Suprapubic skin (tissue), 4 donors: ENCODE results near the gene TRAPPC3.

Experiments
- EP300 ChIP-seq: sonication (generic); formaldehyde crosslinking; IDR thresholded peaks from one replicate; pipeline ENCODE4 v1.6.1; 2017; ENCODE audit warnings: antibody characterized with exemption
- POLR2A ChIP-seq, 2 donors: fragments of 450-650 bp; IDR thresholded peaks; one replicate each; pipeline ENCODE4 v1.6.1; 2017; ENCODE audit warnings: antibody characterized with exemption in 2 of 2, mild to moderate bottlenecking in 2 of 2, moderate library complexity in 2 of 2
- POLR2AphosphoS5 ChIP-seq, 3 donors: sonication (generic); formaldehyde crosslinking; IDR thresholded peaks; one replicate each; pipeline ENCODE4 v1.6.1; 2017; ENCODE audit warnings: antibody characterized with exemption in 3 of 3
- TF ChIP-seq, protein P1 (sequence below), 2 donors: fragments of 200-600 bp in 1 of 2; fragments of 450-650 bp in 1 of 2; sonication (generic) in 1 of 2; IDR thresholded peaks; one replicate each; pipeline ENCODE4 v1.5.1; 2016 to 2019; ENCODE audit warnings: antibody characterized with exemption in 2 of 2, mild to moderate bottlenecking in 1 of 2, moderate library complexity in 1 of 2

DNA sequence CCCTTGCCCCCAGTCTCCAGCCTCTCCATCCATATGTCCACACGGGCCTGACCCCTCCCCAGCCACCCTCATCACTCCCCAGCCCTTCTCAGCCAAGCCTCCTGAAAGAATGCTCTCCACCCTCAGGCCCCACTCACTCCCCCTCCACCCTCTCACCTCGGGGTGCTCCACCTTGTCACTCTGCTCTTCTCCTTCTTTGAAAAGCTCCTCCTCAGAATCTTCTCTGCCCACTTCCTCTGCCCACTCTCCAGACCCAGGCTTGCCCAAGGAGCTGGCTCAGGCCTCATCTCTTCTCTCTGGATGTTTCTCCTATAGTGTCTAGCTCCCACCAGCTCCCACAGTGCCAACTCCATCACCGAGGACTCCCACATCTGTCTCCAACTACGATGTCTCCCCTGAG lies 38.1 kb downstream of the TRAPPC3 start:
- TF ChIP-seq, protein P1, sequence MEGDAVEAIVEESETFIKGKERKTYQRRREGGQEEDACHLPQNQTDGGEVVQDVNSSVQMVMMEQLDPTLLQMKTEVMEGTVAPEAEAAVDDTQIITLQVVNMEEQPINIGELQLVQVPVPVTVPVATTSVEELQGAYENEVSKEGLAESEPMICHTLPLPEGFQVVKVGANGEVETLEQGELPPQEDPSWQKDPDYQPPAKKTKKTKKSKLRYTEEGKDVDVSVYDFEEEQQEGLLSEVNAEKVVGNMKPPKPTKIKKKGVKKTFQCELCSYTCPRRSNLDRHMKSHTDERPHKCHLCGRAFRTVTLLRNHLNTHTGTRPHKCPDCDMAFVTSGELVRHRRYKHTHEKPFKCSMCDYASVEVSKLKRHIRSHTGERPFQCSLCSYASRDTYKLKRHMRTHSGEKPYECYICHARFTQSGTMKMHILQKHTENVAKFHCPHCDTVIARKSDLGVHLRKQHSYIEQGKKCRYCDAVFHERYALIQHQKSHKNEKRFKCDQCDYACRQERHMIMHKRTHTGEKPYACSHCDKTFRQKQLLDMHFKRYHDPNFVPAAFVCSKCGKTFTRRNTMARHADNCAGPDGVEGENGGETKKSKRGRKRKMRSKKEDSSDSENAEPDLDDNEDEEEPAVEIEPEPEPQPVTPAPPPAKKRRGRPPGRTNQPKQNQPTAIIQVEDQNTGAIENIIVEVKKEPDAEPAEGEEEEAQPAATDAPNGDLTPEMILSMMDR (IDR thresholded peaks at IDR 0.05): no peak
- TF ChIP-seq POLR2AphosphoS5 (IDR thresholded peaks at IDR 0.05) (no peak), EP300 (no peak), POLR2A (IDR thresholded peaks at IDR 0.05) (no peak)
